Stimulated activated CD4-positive, alpha-beta T cell treated with anti-CD3 and anti-CD28 coated beads, Interleukin-1b, Interleukin-23, amount 100 ng/mL, for 48 hours (primary cell): ENCODE results near the gene KCNH1.

Experiments used
- DNase-seq: peaks from one replicate; pipeline ENCODE4 v3.0.0-alpha.2; 2020

The KCNH1 gene

GRCh38 chr1:210850556-210850955, 283.4 kb downstream of the KCNH1 start:
- DNase-seq = no peak

DNA sequence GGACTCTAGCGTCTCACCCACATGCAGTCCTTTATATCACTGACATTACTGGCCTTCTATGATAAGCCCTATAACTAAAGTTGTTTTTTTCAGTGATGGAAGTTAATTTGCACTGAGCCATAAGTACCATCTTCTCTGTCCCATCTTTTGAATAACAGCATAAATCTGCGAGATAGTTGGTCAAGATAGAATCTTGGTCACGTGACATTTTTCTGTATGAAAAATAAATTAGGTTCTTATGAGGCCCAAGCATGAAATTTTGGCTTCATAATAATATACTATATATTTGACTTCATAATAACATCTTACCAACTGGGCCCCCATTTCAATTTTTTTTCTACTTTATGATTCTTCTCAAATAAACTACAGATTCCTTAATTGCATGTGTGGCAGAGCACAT, 285.5 kb downstream of the KCNH1 start:
- DNase-seq = no peak

GRCh38 chr1:210841926-210842625, 291.9 kb downstream of the KCNH1 start:
- DNase-seq = no peak

GRCh38 chr1:210830034-210831028, 303.6 kb downstream of the KCNH1 start:
- DNase-seq = no peak

- DNase-seq = no peak
Measured at GRCh38 chr1:210828996-210829596, 304.9 kb downstream of the KCNH1 start.

DNA sequence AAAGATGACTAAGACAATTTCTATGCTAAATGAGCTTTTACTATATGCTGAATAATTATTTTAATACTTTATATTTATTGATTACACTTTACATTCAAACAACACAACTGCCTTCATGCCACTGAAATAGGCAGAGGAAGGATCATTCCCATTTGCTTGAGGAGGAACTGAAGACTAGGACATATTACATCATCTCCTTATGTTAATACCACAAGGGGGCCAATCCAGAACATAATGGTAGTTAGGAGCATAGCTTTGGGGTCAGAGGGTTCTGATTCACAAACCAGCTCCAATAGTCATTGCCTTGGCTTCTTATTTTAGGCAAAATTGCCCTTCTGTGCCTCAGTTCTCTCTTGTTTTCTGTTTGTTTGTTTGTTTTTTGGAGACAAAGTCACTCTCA, 306.5 kb downstream of the KCNH1 start:
- no peak for DNase-seq

DNA sequence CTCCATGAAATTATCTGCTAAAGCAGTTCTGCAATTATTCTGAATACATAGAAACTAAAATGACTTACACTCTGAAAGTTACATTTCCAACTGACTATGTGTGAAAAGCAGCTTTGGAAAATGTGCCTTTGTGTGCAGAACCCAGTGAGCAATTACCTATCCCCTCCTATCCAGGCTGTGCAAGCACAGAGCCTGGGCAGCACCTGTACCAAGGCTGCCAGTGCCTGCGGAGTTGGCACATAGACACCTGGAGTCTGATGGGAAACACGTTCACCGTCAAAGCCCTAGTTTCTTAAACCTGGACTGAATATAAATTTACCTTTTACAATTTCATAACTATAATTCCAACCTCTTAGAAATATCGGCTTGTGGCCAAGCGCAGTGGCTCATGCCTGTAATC, 307.3 kb downstream of the KCNH1 start:
- no peak for DNase-seq

DNA sequence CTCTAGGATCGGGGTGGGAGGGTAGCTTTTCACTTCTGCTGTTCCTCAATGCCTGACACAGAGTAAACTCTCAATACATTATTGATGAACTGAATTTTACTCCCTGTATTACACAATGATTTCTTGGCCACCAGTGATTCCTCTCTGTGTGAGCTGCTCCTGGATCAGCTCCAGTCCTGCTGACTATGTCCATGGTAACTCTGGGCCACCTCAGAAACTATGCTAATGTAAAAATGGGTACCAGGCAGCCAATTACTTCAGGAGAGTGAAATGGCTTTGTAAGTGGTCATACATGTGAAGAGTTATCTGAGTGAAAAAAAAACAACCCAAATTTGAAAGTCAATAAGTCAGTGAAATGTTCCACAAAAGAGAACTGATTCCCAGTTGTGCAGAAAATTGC, 311.0 kb downstream of the KCNH1 start:
- DNase-seq = no peak

DNA sequence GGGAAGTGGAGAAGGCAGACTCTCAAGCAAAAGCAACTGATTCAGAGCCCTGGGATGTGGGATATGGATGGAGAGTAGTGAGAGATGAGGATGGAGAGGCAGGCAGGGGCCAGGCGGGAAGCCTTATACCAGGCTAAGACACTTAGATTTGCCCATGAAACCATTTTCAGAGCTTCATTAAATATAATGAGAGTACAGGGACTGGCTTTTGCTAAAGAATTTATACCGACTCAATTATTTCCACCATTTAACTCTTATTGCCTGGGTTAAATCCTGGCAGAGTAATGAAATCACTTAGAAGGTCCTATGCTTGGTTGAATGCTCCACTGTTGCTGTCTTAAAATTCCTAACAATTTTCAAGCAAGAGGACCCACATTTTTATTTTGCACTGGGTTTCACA, 311.7 kb downstream of the KCNH1 start:
- no peak for DNase-seq

GRCh38 chr1:210821615-210822014, 312.3 kb downstream of the KCNH1 start:
- DNase-seq = no peak

GRCh38 chr1:210819266-210819665, 314.7 kb downstream of the KCNH1 start:
- no peak for DNase-seq

DNA sequence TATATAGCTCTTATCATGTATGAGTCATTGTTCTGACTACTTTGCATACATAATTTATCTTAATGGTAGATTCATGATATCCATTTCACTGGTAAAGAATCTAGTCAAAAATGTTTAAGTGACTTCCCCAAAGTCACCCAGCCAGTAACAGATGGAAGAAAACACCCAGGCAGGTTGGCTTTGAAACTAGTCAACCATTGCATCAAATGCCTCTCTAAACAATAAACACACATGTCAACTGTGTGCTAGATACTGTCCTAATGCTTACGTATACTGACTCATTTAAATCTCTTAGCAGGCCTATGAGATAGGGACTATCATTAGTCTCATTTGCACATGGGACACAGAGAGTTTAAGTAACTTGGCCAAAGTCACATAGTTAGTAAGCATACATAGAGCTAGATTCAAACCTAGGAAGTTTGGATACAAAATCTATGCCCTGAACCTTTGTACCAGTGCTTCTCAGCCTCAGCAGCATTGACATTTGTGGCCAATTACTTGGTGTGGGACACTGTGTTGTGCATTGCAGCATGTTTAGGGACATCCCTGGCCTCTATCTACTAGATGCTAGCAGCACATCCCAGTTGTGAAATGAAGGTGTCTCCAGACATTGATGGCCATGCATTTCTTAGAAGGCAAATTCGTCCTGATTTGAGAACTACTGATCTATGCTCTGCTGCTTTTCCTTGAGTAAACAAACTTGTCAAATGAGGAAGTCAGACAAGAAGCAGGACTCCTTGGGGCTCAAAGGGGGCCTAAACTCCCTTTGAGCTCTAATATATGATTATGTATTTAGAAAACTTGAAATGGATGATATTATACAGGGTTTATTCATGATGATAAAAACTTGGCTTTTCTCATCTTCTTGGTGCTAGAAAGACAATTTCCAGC, 316.3 kb downstream of the KCNH1 start:
- no peak for DNase-seq

- no peak for DNase-seq
Measured at GRCh38 chr1:210815641-210816550, 318.1 kb downstream of the KCNH1 start.

DNA sequence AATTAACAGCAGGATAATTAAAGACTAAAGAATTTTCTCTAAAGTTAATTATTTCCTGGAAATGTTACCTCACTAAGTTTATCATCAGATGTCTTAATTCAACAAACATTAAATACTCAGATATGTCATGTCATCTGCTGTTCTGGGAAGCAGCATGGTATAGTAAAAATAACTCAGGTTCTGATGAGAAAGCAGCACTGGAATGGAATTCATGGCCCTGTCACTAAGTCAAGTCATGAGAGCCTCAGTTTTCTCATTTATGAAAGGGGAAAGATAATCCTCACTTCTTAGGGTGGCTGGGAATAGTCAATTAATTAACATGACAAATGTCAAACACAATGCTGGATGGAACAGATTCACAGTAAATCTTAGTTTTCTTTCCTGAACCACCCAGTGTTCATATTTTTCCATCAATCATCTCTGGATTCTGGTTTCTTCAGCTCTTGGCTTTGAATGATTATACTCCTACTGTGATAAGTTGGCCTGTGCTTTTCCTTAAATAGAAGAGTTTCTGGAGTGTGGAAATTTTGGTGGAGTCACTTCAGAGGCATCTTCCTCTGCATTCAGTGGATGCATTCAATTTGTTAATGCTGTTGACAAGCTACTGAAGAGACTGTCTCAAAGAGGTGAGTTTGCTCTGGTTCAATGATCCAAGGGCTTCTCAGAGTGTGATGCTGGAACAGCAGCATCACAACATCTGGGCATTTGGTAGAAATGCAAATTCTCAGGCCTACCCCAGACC, 319.4 kb downstream of the KCNH1 start:
- DNase-seq = no peak

DNA sequence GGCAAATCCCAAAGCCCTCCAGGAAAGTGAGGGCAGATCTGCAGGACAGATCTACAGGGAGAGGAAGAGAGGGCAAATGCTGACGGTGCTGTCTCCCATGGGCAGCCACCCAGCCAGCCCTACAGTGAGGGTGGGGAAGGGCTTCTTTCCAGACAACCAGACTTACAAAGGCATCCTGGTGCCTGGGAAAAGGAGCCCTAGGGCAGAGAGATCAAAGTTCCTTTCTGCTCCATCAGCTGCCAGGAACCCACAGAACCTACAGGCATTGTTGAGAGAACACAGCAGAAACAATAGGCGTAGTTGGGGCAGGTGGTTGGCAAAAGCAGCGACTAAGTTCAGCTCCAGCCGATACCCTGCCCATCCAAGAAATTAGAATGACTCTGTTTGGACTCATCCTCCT, 332.4 kb downstream of the KCNH1 start:
- DNase-seq = no peak

GRCh38 chr1:210800756-210801155, 333.2 kb downstream of the KCNH1 start:
- DNase-seq = no peak

DNA sequence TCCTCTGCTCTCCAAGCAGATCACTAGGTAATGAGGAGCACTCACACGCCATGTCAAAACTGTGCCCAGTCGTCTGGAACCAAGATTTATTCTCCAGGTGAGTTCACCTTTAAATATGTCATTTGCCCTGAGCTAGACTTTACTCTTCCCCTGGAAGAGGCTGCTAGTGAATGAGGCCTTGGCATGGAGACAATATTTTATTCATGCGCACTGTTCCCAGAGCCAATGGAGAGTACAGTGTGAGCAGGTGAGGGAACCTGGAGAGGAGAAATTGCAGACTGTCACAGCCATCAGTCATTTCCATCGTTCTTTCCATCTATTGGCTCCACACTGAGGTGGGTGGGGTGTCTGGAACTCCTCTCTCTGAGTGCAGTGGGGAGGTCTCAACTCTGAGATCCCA, 333.6 kb downstream of the KCNH1 start:
- no peak for DNase-seq

DNA sequence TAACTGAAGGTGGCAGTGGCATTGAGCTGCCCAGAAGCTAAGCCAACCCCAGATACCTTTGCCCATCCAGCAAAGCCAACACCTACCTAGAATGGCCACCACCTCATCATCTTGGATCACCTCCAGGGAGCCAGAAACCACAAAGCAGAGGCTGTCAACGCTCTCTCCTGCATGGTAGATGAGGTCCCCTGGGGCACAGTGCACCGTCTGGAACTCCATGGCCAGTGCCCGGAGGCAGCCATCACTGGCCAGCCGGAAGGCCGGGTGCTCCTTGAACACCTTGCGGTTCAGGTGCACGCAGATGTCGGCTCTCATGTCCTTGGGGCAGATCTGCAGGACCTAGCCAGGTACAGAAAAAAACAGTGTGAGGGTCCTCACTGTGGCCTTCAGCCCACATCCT, 336.5 kb downstream of the KCNH1 start:
- DNase-seq = no peak

DNA sequence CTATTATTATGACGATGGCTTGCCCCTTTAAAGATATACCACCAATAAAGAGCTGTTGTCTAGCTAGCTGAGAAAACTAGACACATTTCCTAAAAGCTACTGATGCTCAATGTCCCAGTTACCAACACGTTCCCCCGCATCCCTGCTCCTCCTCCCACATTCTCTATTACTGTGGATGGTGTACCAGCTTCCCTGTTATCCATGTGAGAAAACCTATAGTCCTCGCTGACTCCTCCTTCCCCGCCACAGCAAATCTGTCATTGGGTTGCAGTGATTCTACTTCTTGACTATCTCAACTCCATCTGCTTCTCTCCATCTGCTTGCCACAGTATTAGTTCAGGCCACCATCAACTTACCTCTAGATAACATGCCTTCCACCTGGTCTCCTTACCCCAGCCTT, 337.5 kb downstream of the KCNH1 start:
- no peak for DNase-seq

GRCh38 chr1:210794445-210794844, 339.5 kb downstream of the KCNH1 start:
- DNase-seq = no peak
